HG02763 (cell line): Measurements from ENCODE around the gene SLC17A3.

Experiments
- ATAC-seq: cut with Tn5 transposase; IDR thresholded peaks from one replicate; pipeline ENCODE4 v1.9.1; 2021; ENCODE audit warnings: mild to moderate bottlenecking, moderate library complexity; ENCODE audit not compliant: unreplicated experiment

Gene SLC17A3

DNA sequence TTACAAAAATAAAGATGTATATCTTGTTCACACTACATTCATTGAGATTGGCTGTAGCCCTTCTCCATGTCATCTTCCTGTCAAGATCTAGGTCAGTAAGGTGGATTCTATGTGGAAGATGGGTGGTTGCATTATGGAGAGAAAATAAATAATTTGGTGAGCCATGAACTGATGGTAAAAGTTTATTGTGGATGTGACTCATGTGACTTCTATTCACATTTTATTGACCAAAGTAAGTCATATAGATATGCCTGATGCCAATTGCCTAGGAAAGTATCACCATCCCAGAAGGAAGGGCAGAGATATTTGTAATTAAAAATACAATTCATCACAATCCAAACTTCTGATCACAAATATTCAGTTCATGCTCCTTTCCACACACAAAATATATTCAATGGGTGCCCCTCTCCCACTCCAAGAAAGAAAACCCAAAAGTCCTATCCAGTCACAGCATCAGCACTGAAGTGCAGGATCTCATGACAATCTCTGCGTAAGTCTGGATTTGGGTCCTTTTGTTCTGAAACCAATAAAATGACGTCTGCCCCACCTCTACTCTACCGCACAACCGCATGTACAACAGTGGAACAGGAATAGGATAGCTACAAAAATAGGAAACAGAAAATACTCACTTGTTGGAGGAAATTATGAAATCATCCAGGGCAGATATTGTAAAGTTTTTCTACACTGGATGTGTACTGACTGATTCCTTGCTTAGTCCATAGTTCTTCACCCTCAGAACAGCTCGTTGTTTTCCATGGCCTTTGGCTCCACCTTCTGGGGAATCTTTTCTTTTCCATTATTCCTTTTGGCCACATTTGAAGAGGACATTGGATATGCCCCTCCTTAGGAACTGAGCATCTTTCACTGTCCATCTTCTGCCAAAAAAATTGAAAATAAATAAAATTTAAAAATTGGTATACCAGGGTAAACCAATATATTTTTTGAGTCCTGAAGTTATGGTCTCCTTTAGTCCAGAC lies 16.1 kb upstream of the SLC17A3 start:
- no peak for ATAC-seq

GRCh38 chr6:25888626-25889025 lies 14.6 kb upstream of the SLC17A3 start:
- no peak for ATAC-seq

DNA sequence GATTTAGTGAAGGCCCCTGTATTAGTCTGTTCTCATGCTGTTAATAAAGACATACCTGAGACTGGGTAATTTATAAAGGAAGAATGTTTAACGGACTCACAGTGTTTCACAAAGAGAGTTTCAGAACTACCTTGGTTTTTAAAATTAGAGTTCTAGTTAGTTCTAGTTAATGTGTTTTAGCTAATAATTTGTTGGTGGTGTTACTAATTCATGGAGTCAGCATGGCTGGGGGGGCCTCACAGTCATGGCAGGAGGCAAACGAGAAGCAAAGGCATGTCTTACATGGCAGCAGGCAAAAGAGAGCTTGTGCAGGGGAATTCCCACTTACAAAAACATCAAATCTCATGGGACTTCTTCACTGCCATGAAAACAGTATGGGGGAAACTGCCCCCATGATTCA lies 12.0 kb upstream of the SLC17A3 start:
- ATAC-seq = no peak

DNA sequence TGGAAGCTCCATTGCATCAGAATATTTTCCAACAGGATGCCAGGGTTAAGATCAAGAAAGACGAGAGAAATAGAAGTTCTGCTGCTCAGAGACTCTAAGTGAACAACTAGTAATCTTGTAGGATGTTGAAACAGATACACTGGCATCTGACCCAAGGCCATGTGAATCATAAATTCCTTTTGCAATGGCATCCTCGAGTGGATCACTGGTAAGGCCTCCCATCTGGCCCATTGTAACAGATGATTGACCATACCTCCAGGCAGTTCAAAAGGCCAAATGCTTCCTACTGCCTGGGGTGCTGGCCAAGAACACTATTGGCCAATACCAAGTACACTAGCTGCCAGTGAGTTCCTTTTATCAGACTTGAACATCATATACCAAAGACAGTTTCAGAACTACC lies 9.9 kb upstream of the SLC17A3 start:
- ATAC-seq = no peak

DNA sequence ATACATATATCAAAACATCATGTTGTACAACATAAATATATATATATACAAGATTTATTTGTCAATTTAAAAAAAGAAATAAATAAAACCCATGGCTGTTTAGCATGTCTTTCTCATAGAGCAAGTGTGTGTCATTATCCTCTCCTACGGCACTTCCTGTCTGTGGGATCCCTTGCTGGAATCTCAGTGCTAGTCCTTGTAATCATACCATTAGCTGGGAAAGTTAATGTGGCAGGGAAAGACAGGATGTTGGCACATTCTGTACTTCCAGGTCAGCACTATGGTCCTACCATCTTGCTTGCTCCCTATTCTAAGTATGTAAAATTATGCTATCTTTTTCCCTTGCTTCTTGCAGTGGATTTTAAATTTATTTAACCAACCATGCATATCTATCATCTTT lies 9.5 kb upstream of the SLC17A3 start:
- ATAC-seq = no peak

DNA sequence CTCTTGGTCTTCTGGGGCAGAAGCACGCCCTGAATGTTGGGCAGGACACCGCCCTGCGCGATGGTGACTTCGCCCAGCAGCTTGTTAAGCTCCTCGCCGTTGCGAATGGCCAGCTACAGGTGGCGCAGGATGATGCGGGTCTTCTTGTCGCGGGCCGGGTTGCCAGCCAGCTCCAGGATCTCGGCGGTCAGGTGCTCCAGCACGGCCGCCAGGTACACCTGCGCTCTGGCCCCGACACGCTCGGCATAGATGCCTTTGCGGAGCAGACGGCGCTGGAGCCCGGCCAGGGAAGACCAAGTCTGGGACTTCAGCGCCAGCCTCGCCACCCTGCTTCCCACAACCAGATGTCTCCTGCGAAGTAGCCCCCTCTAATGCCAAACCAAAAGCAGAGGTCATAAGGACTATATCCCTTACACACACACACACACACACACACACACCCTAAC lies 8.0 kb upstream of the SLC17A3 start:
- ATAC-seq = no peak

GRCh38 chr6:25880601-25881000 lies 6.6 kb upstream of the SLC17A3 start:
- no peak for ATAC-seq

DNA sequence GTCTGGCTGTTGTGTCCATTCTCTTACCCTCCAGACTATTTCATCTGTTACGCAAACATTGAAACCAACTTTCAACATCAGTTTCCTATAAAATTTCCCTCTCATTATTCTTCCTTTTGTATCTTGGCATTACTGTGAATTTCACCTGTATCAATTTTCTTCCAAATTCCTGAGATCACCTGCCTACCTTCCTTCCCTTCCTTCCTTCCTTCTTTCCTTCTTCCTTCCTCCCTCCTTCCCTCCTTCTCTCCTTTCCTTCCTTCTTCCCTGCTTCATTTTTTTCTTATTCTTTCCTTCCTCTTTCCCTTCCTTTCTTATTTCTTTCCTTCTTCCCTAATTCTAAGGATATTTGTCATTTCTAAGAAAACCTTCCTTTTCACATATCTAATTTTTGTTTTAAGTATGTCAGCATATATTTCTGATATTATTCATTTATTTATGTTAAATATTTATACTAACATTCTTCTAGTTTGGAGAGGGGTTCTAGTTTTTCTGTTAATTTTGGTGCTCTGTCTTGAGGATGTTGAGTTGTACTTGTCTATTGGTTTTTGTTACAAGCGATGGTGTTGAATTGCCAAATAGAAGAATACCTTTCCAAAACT lies 4.8 kb upstream of the SLC17A3 start:
- no peak for ATAC-seq

- ATAC-seq = no peak
These were observed 2.0 kb upstream of the SLC17A3 start for GRCh38 chr6:25875926-25876602.

DNA sequence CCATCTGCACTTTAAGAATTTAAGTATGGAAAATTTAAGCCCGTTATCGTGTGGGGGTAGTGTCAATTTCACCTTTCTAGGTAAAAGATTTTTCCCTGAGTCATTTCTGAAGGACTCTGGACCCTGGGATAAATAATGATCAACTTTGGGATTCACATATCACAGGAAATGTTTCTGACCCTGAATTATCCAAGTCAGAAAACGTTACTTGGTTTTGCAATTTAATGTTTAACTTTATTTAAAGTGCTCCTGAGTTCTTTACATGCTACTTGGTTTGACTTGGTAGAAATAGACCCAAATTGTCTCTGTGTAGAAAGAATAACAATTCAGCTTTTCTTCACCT lies 1.5 kb upstream of the SLC17A3 start:
- no peak for ATAC-seq

GRCh38 chr6:25874822-25875562 lies 949 bp upstream of the SLC17A3 start:
- ATAC-seq = no peak

DNA sequence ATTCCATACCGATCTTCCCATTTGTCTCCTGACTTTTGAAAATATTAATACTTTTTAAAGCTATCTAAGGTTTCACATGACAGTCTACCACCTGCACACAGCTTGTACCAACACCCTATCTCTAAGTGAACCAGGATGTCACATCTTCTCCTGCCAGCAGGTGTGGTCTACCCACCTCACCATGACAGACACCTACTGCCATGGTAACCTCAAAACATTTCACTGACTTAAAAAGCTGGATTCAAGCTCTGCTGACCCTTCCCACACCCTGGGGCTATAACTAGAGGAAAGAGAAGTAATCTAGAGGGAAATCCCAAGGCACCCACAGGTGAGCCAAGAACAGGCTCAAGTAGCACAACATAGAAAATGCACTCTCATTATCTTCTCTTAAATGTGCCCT lies 1.2 kb downstream of the SLC17A3 start:
- ATAC-seq = no peak

DNA sequence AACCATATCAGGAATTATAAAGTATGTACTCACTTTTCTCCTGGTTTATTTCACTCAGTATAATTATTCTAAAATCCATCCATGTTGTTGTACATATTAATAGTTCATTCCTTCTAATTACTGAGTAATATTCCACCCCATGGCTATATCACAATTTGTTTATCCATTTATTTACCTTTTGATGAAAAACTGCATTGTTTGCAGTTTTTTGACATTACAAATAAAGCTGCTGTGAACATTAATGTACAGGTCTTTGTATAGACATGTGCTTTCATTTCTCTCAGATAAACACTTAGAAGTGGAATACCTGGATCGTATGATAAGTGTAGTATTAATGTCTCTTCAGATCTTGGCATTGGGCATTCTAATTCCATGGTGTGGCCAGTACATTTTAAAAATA lies 4.2 kb downstream of the SLC17A3 start:
- ATAC-seq = no peak

GRCh38 chr6:25868436-25869183 lies 5.4 kb downstream of the SLC17A3 start:
- no peak for ATAC-seq

GRCh38 chr6:25866011-25866410 lies 8.0 kb downstream of the SLC17A3 start:
- ATAC-seq = no peak

DNA sequence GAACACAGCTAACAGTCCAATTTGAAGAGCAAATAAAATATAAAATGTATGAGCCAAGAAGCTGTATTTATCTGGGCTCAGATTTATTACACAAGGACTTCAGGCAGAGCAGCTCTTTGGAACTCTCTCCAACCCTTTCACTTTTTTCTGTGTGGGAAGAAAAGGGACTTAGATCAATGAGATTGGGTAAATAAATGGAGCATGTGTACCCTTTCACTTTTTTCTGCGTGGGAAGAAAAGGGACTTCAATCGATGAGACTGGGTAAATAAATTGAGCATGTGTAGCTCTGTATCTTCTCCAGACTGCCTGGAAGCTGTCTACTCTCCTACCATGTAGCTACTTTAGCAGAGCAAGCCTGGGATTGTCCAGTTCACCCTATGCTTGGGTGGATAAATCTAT lies 10.7 kb downstream of the SLC17A3 start:
- no peak for ATAC-seq

DNA sequence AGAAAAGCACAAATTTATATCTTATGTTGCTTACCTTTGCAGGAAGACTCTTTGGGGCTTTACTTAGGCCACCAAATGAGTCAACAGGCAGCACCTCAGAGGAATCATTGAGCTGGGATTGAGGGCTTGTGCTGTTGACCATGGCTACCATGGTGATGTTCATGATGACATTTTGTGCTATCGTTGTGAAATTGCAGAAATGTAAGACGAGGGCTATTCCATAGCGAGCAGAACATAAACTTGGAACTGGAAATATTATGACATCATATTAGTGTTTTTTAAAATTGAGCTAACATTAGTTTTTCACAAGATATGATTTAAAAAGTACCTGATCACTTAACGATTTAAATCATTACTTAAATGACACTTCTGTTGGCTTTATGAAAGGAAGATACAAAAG lies 11.8 kb downstream of the SLC17A3 start:
- no peak for ATAC-seq

DNA sequence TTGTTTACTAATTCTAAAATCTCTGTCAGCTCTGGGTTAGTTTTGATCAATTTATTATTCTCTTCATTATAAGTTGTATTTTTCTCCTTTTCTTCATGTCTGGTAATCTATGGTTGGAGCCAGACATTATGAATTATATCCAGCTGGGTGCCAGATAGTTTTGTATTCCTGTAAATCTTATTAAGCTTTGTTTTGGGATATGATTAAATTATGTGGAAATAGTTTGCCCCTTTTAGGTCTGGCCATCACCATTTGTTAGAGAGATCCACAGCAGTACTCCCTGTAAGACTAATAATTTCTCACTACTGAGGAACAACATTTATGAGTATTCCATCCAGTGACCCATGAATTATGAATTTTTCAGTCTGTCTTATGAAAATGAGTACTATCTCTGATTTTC lies 21.3 kb downstream of the SLC17A3 start:
- no peak for ATAC-seq

- no peak for ATAC-seq
These were observed 22.1 kb downstream of the SLC17A3 start for GRCh38 chr6:25851961-25852360.

DNA sequence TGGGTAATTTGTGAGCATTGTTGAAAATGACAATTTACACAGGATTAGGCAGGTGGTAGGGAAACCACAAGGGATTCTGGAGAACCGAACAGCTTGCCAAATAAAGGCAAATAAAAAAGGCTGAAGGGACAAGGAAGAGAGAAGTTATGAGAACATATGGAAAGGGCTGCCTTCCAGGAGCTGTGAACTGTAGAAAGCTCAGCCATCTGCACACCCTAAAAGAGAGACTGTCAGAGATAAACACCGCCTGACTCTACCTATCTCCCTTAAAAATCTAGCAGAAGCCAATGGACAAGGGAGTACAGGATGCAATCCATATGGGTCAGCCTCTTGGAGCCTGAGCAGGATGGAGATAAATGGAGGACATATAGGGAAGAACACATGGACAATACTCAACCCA lies 29.5 kb downstream of the SLC17A3 start:
- ATAC-seq = no peak
